ENCODE data around the gene TUBB4A. TPM values are rescaled to one million over a fixed set of nuclear protein-coding genes. Genes with fewer than 3 reads are reported as not detected.

The TUBB4A gene
- total RNA-seq, 1 experiment from 2014 or later = not detected

- no TSS peak for BruUV-seq (replicated peaks)
- no peaks in the 10 kb centered on the region for H3K36me3 Mint-ChIP-seq (ENCODE audit: insufficient read depth, unreplicated experiment)
- POLR2A ChIA-PET = interaction anchor here (1.7 to 1.8 kb wide), 2 partner anchors 8 to 110 kb away, joined by 5 read pairs; partner anchors contain the start of gene TNFSF9
Measured at GRCh38 chr19:6522712-6523111, 20.6 kb upstream of the TUBB4A start.

GRCh38 chr19:6521718-6522646 is 19.9 kb upstream of the TUBB4A start:
- H3K36me3 Mint-ChIP-seq (ENCODE audit: insufficient read depth, unreplicated experiment) = no peaks in the 10 kb centered on the region
- intact Hi-C loops (cut with micrococcal nuclease) = no loop called here
- H3K4me3 Mint-ChIP-seq (ENCODE audit: unreplicated experiment) = no peak overlapping the region
- H3K4me1 Mint-ChIP-seq (ENCODE audit: insufficient read depth, unreplicated experiment) = peaks cover 17% of the 10 kb centered on the region
- H3K27ac Mint-ChIP-seq (ENCODE audit: low read depth, unreplicated experiment) = no peak overlapping the region
- DNase-seq (ENCODE audit: unreplicated experiment) = peak; percentile 44
- TF ChIP-seq CTCF (IDR thresholded peaks at IDR 0.05; ENCODE audit: unreplicated experiment) = no peak
- ChIA-PET POLR2A (interaction anchor here (1.7 to 1.8 kb wide), 2 partner anchors 9 to 111 kb away, joined by 5 read pairs; partner anchors contain the start of gene TNFSF9), CTCF (interaction anchor here (0.6 to 7.4 kb wide), 3 partner anchors 21 to 152 kb away, joined by 3 to 80 read pairs (median 3); no protein-coding TSS in a partner anchor)
- no TSS peak for BruUV-seq (replicated peaks)
- H3K9me3 Mint-ChIP-seq (ENCODE audit: unreplicated experiment) = no peaks in the 10 kb centered on the region
- no peaks in the 10 kb centered on the region for H3K27me3 Mint-ChIP-seq (ENCODE audit: insufficient read depth, unreplicated experiment)

More at GRCh38 chr19:6522712-6523111, 20.6 kb upstream of the TUBB4A start:
- CTCF ChIA-PET = interaction anchor here (0.5 to 7.4 kb wide), 3 partner anchors 15 to 152 kb away, joined by 3 to 80 read pairs (median 3); no protein-coding TSS in a partner anchor
- intact Hi-C loops (cut with micrococcal nuclease) = no loop called here
- DNase-seq (ENCODE audit: unreplicated experiment) = no peak
- Mint-ChIP-seq H3K27ac (ENCODE audit: low read depth, unreplicated experiment) (no peak overlapping the region), H3K4me3 (ENCODE audit: unreplicated experiment) (no peak overlapping the region), H3K9me3 (ENCODE audit: unreplicated experiment) (no peaks in the 10 kb centered on the region), H3K4me1 (ENCODE audit: insufficient read depth, unreplicated experiment) (peaks cover 10% of the 10 kb centered on the region), H3K27me3 (ENCODE audit: insufficient read depth, unreplicated experiment) (no peaks in the 10 kb centered on the region)
- no peak for TF ChIP-seq CTCF (IDR thresholded peaks at IDR 0.05; ENCODE audit: unreplicated experiment)

DNA sequence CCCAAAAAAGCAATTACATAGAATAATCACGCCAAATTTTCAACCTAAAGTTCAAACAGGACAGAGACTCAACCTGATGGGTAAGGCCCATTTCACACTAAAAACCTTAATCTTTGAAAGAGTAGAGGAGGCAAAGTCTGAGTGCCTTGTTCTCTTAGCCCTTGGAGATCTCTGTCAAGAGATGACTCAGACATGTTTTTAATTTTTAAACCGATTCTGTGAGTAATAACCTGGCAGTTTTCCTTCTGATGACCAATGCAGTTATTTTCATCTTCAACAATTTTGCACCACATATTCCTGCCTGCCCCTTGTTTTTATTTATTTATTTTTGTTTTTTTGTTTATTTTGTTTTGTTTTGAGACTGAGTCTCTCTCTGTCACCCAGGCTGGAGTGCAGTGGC is 17.2 kb upstream of the TUBB4A start:
- peaks cover 22% of the 10 kb centered on the region for H3K4me1 Mint-ChIP-seq (ENCODE audit: insufficient read depth, unreplicated experiment)
- intact Hi-C loops (cut with micrococcal nuclease) = loop anchor here (5.0 kb wide), 1 partner anchor 43 kb away; no protein-coding TSS in a partner anchor
- no peak for TF ChIP-seq CTCF (IDR thresholded peaks at IDR 0.05; ENCODE audit: unreplicated experiment)
- BruUV-seq (replicated peaks) = no TSS peak
- H3K36me3 Mint-ChIP-seq (ENCODE audit: insufficient read depth, unreplicated experiment) = no peaks in the 10 kb centered on the region
- peak overlapping the region; percentile 38 for H3K4me3 Mint-ChIP-seq (ENCODE audit: unreplicated experiment)
- H3K27ac Mint-ChIP-seq (ENCODE audit: low read depth, unreplicated experiment) = peak overlapping the region; percentile 75
- H3K9me3 Mint-ChIP-seq (ENCODE audit: unreplicated experiment) = no peaks in the 10 kb centered on the region
- ChIA-PET POLR2A (interaction anchor here (0.6 to 1.4 kb wide), 5 partner anchors 11 to 147 kb away, joined by 3 to 6 read pairs (median 3); partner anchors contain the start of genes ALKBH7 and TNFSF9), CTCF (interaction anchor here (0.6 to 7.4 kb wide), 4 partner anchors 43 to 532 kb away, joined by 3 to 80 read pairs (median 4); no protein-coding TSS in a partner anchor)
- peak; percentile 83 for DNase-seq (ENCODE audit: unreplicated experiment)
- no peaks in the 10 kb centered on the region for H3K27me3 Mint-ChIP-seq (ENCODE audit: insufficient read depth, unreplicated experiment)

All from MCF 10A (cell line).